Astrocyte (in vitro differentiated cells and primary cell): ENCODE data around the gene SMIM5. TPM values are rescaled to one million over a fixed set of nuclear protein-coding genes. Genes with fewer than 3 reads are reported as not detected.

Source experiments
- DNase-seq: peaks from one replicate; pipeline ENCODE4 v3.0.0-alpha.2; 2010; ENCODE audit warnings: low read depth
- FAIRE-seq: peaks from 2 replicates; lab custom pipeline; 2011; peaks lifted over from hg19 to GRCh38; lab: Jason Lieb, UNC
- H2AFZ ChIP-seq: 2 replicates; pipeline ENCODE4 v1.6.0; 2012; ENCODE audit warnings: low read depth, low read length, inconsistent platforms
- H3K27ac ChIP-seq: 2 replicates; pipeline ENCODE4 v1.5.1; 2011; ENCODE audit warnings: low read depth, low read length, inconsistent platforms
- H3K27me3 ChIP-seq: 2 replicates; pipeline ENCODE4 v1.6.0; 2011; ENCODE audit warnings: low read length, inconsistent platforms; ENCODE audit not compliant: insufficient read depth
- H3K36me3 ChIP-seq: 2 replicates; pipeline ENCODE4 v1.5.1; 2011; ENCODE audit warnings: low read length, inconsistent platforms; ENCODE audit not compliant: insufficient read depth
- H3K4me1 ChIP-seq: 2 replicates; pipeline ENCODE4 v1.5.1; 2011; ENCODE audit warnings: low read length, inconsistent platforms; ENCODE audit not compliant: insufficient read depth
- H3K4me2 ChIP-seq: 2 replicates; pipeline ENCODE4 v1.6.0; 2012; ENCODE audit warnings: low read length, inconsistent platforms
- H3K4me3 ChIP-seq: 2 replicates; pipeline ENCODE4 v1.5.1; 2011; ENCODE audit warnings: low read depth, mild to moderate bottlenecking, low read length, inconsistent platforms; ENCODE audit not compliant: insufficient read depth
- H3K79me2 ChIP-seq: 2 replicates; pipeline ENCODE4 v1.6.0; 2012; ENCODE audit warnings: mild to moderate bottlenecking, low read length, inconsistent platforms; ENCODE audit not compliant: insufficient read depth
- H3K9ac ChIP-seq: 2 replicates; pipeline ENCODE4 v1.6.0; 2012; ENCODE audit warnings: mild to moderate bottlenecking, low read length, inconsistent platforms
- H3K9me3 ChIP-seq: 2 replicates; pipeline ENCODE4 v1.5.1; 2012; ENCODE audit warnings: low read depth, mild to moderate bottlenecking, low read length, inconsistent platforms; ENCODE audit not compliant: insufficient read depth
- H4K20me1 ChIP-seq: 2 replicates; pipeline ENCODE4 v1.6.0; 2012; ENCODE audit warnings: low read length, inconsistent platforms; ENCODE audit not compliant: insufficient read depth
- H3K27ac Mint-ChIP-seq: one replicate; pipeline ENCODE4 v1.8.0; 2021; ENCODE audit warnings: mild to moderate bottlenecking, mixed read lengths; ENCODE audit not compliant: unreplicated experiment
- H3K27me3 Mint-ChIP-seq: one replicate; pipeline ENCODE4 v1.8.0; 2021; ENCODE audit warnings: low read depth, mixed read lengths; ENCODE audit not compliant: unreplicated experiment
- H3K36me3 Mint-ChIP-seq: one replicate; pipeline ENCODE4 v1.8.0; 2021; ENCODE audit warnings: low read depth, mixed read lengths; ENCODE audit not compliant: unreplicated experiment
- H3K4me1 Mint-ChIP-seq: one replicate; pipeline ENCODE4 v1.8.0; 2021; ENCODE audit warnings: low read depth, mixed read lengths; ENCODE audit not compliant: unreplicated experiment
- H3K4me3 Mint-ChIP-seq: one replicate; pipeline ENCODE4 v1.8.0; 2021; ENCODE audit warnings: mild to moderate bottlenecking, moderate library complexity, mixed read lengths; ENCODE audit not compliant: unreplicated experiment
- H3K9me3 Mint-ChIP-seq: one replicate; pipeline ENCODE4 v1.8.0; 2021; ENCODE audit warnings: mild to moderate bottlenecking, mixed read lengths; ENCODE audit not compliant: unreplicated experiment
- CTCF ChIP-seq: IDR thresholded peaks from 2 replicates; pipeline ENCODE4 v1.5.1; 2011; ENCODE audit warnings: low read depth, mild to moderate bottlenecking, inconsistent platforms, low read length, moderate library complexity; ENCODE audit not compliant: insufficient read depth
- EZH2 ChIP-seq: IDR thresholded peaks from 2 replicates; pipeline ENCODE4 v1.6.1; 2012; ENCODE audit warnings: mild to moderate bottlenecking, low read length, inconsistent platforms; ENCODE audit not compliant: insufficient read depth
- total RNA-seq: library from RNA; stranded (reverse); gene quantifications from 2 replicates; pipeline ENCODE4 v1.2.1, GENCODE V29; 2021

Gene SMIM5
- total RNA-seq, 1 donor from 2014 or later, result 0.07 TPM

- no peaks in the 10 kb centered on the region for H3K4me1 ChIP-seq
These were observed 31.9 kb upstream of the SMIM5 start for GRCh38 chr17:75601057-75601987.

GRCh38 chr17:75602644-75603043 lies 30.6 kb upstream of the SMIM5 start:
- no peak overlapping the region for H3K27ac Mint-ChIP-seq
- no peaks in the 10 kb centered on the region for H3K79me2 ChIP-seq
- no peak overlapping the region for H3K4me2 ChIP-seq
- H3K4me3 Mint-ChIP-seq, result no peak overlapping the region
- no peaks in the 10 kb centered on the region for H3K4me1 ChIP-seq
- no peaks in the 10 kb centered on the region for H3K4me1 Mint-ChIP-seq
- TF ChIP-seq CTCF, result no peak
- no peak for TF ChIP-seq EZH2
- H3K4me3 ChIP-seq, result no peak overlapping the region
- no peaks in the 10 kb centered on the region for H3K9me3 ChIP-seq
- peaks cover 5% of the 10 kb centered on the region for H3K27me3 Mint-ChIP-seq
- FAIRE-seq (no peak), DNase-seq (no peak)
- H3K36me3 ChIP-seq, result no peaks in the 10 kb centered on the region
- H2AFZ ChIP-seq, result no peak overlapping the region
- peaks cover 5% of the 10 kb centered on the region for H3K27me3 ChIP-seq
- no peak overlapping the region for H3K27ac ChIP-seq
- H3K9me3 Mint-ChIP-seq, result no peaks in the 10 kb centered on the region
- no peaks in the 10 kb centered on the region for H4K20me1 ChIP-seq
- H3K36me3 Mint-ChIP-seq, result no peaks in the 10 kb centered on the region
- H3K9ac ChIP-seq, result no peak overlapping the region

More at GRCh38 chr17:75601057-75601987, 31.9 kb upstream of the SMIM5 start:
- Histone ChIP-seq H3K79me2 (no peaks in the 10 kb centered on the region), H4K20me1 (no peaks in the 10 kb centered on the region), H2AFZ (no peak overlapping the region), H3K4me3 (no peak overlapping the region), H3K4me2 (no peak overlapping the region), H3K9me3 (no peaks in the 10 kb centered on the region), H3K27ac (no peak overlapping the region), H3K9ac (no peak overlapping the region), H3K36me3 (no peaks in the 10 kb centered on the region), H3K27me3 (peaks cover 6% of the 10 kb centered on the region)
- TF ChIP-seq EZH2 (no peak), CTCF (peak; percentile 60)
- DNase-seq (no peak), FAIRE-seq (no peak)
- no peaks in the 10 kb centered on the region for H3K4me1 Mint-ChIP-seq
- no peak overlapping the region for H3K27ac Mint-ChIP-seq
- no peaks in the 10 kb centered on the region for H3K9me3 Mint-ChIP-seq
- peaks cover 7% of the 10 kb centered on the region for H3K27me3 Mint-ChIP-seq
- no peak overlapping the region for H3K4me3 Mint-ChIP-seq
- H3K36me3 Mint-ChIP-seq, result no peaks in the 10 kb centered on the region

GRCh38 chr17:75603123-75603522 lies 30.1 kb upstream of the SMIM5 start:
- H3K36me3 ChIP-seq, result no peaks in the 10 kb centered on the region
- H3K27ac ChIP-seq, result no peak overlapping the region
- H3K4me3 ChIP-seq, result no peak overlapping the region
- no peak overlapping the region for H3K4me2 ChIP-seq
- Mint-ChIP-seq H3K9me3 (no peaks in the 10 kb centered on the region), H3K36me3 (no peaks in the 10 kb centered on the region), H3K27me3 (peaks cover 5% of the 10 kb centered on the region), H3K4me1 (no peaks in the 10 kb centered on the region), H3K4me3 (no peak overlapping the region), H3K27ac (no peak overlapping the region)
- H3K27me3 ChIP-seq, result peaks cover 2% of the 10 kb centered on the region
- H3K9ac ChIP-seq, result no peak overlapping the region
- no peaks in the 10 kb centered on the region for H4K20me1 ChIP-seq
- TF ChIP-seq CTCF (no peak), EZH2 (no peak)
- H3K4me1 ChIP-seq, result no peaks in the 10 kb centered on the region
- H2AFZ ChIP-seq, result no peak overlapping the region
- FAIRE-seq, result no peak
- no peaks in the 10 kb centered on the region for H3K79me2 ChIP-seq
- no peak for DNase-seq
- H3K9me3 ChIP-seq, result no peaks in the 10 kb centered on the region
